HEK293 (cell line): Measurements from ENCODE around the gene PRR36.

Experiments
- GLI2 ChIP-seq: fragments of 450-650 bp; formaldehyde crosslinking; IDR thresholded peaks from 2 replicates; pipeline ENCODE4; 2017; ENCODE audit warnings: missing biosample characterization, missing genetic modification characterization, low read depth, borderline replicate concordance
- IKZF3 ChIP-seq: fragments of 450-650 bp; IDR thresholded peaks from 2 replicates; pipeline ENCODE4 v1.5.0; 2018; ENCODE audit warnings: missing biosample characterization, mild to moderate bottlenecking, missing genetic modification characterization, moderate library complexity
- KLF10 ChIP-seq: fragments of 450-650 bp; IDR thresholded peaks from 2 replicates; pipeline ENCODE4 v1.5.1; 2018; ENCODE audit warnings: missing biosample characterization, mild to moderate bottlenecking, missing genetic modification characterization
- KLF16 ChIP-seq: fragments of 450-650 bp; formaldehyde crosslinking; IDR thresholded peaks from 2 replicates; pipeline ENCODE4 v1.5.1; 2017; ENCODE audit warnings: missing biosample characterization, missing genetic modification characterization
- MYNN ChIP-seq: fragments of 450-650 bp; formaldehyde crosslinking; IDR thresholded peaks from 2 replicates; pipeline ENCODE4 v1.5.1; 2016; ENCODE audit warnings: missing biosample characterization, missing genetic modification characterization, borderline replicate concordance
- ZBTB17 ChIP-seq: fragments of 450-650 bp; formaldehyde crosslinking; IDR thresholded peaks from 2 replicates; pipeline ENCODE4 v1.5.1; 2016; ENCODE audit warnings: missing biosample characterization, missing genetic modification characterization
- ZBTB21 ChIP-seq: fragments of 450-650 bp; formaldehyde crosslinking; IDR thresholded peaks from 2 replicates; pipeline ENCODE4 v1.5.1; 2017; ENCODE audit warnings: missing biosample characterization, missing genetic modification characterization
- ZBTB7A ChIP-seq: fragments of 450-650 bp; formaldehyde crosslinking; IDR thresholded peaks from 2 replicates; pipeline ENCODE4 v1.5.1; 2016; ENCODE audit warnings: low read depth, missing biosample characterization, missing genetic modification characterization
- ZNF112 ChIP-seq: fragments of 450-650 bp; formaldehyde crosslinking; IDR thresholded peaks from 2 replicates; pipeline ENCODE4 v1.5.0; 2017; ENCODE audit warnings: missing biosample characterization, missing genetic modification characterization
- ZNF121 ChIP-seq: fragments of 450-650 bp; formaldehyde crosslinking; IDR thresholded peaks from 2 replicates; pipeline ENCODE4 v1.5.1; 2016; ENCODE audit warnings: missing biosample characterization, missing genetic modification characterization
- ZNF155 ChIP-seq: fragments of 450-650 bp; formaldehyde crosslinking; IDR thresholded peaks from 2 replicates; pipeline ENCODE4 v1.5.1; 2016; ENCODE audit warnings: missing biosample characterization, missing genetic modification characterization
- ZNF157 ChIP-seq: fragments of 450-650 bp; formaldehyde crosslinking; IDR thresholded peaks from 2 replicates; pipeline ENCODE4 v1.5.1; 2016; ENCODE audit warnings: missing biosample characterization, missing genetic modification characterization
- ZNF169 ChIP-seq: fragments of 450-650 bp; formaldehyde crosslinking; IDR thresholded peaks from 2 replicates; pipeline ENCODE4 v1.5.1; 2016; ENCODE audit warnings: missing biosample characterization, missing genetic modification characterization
- ZNF19 ChIP-seq: fragments of 450-650 bp; formaldehyde crosslinking; IDR thresholded peaks from 2 replicates; pipeline ENCODE4; 2016; ENCODE audit warnings: missing biosample characterization, missing genetic modification characterization, low read depth
- ZNF214 ChIP-seq: fragments of 450-650 bp; formaldehyde crosslinking; IDR thresholded peaks from 2 replicates; pipeline ENCODE4 v1.5.1; 2017; ENCODE audit warnings: missing biosample characterization, mild to moderate bottlenecking, missing genetic modification characterization, borderline replicate concordance
- ZNF223 ChIP-seq: fragments of 450-650 bp; formaldehyde crosslinking; IDR thresholded peaks from 2 replicates; pipeline ENCODE4 v1.5.1; 2016; ENCODE audit warnings: missing biosample characterization, missing genetic modification characterization
- ZNF311 ChIP-seq: fragments of 450-650 bp; formaldehyde crosslinking; IDR thresholded peaks from 2 replicates; pipeline ENCODE4 v1.5.1; 2017; ENCODE audit warnings: missing biosample characterization, missing genetic modification characterization, borderline replicate concordance
- ZNF404 ChIP-seq: fragments of 450-650 bp; formaldehyde crosslinking; IDR thresholded peaks from 2 replicates; pipeline ENCODE4 v1.5.1; 2017; ENCODE audit warnings: missing biosample characterization, missing genetic modification characterization
- ZNF416 ChIP-seq: fragments of 450-650 bp; formaldehyde crosslinking; IDR thresholded peaks from 2 replicates; pipeline ENCODE4 v1.5.1; 2016; ENCODE audit warnings: missing biosample characterization, missing genetic modification characterization
- ZNF521 ChIP-seq: fragments of 450-650 bp; formaldehyde crosslinking; IDR thresholded peaks from 2 replicates; pipeline ENCODE4 v1.5.1; 2017; ENCODE audit warnings: missing biosample characterization, mild to moderate bottlenecking, missing genetic modification characterization
- ZNF530 ChIP-seq: fragments of 450-650 bp; formaldehyde crosslinking; IDR thresholded peaks from 2 replicates; pipeline ENCODE4 v1.5.1; 2016; ENCODE audit warnings: low read depth, missing biosample characterization, missing genetic modification characterization
- ZNF544 ChIP-seq: fragments of 450-650 bp; formaldehyde crosslinking; IDR thresholded peaks from 2 replicates; pipeline ENCODE4 v1.5.0; 2017; ENCODE audit warnings: missing biosample characterization, missing genetic modification characterization
- ZNF548 ChIP-seq: fragments of 450-650 bp; formaldehyde crosslinking; IDR thresholded peaks from 2 replicates; pipeline ENCODE4 v1.5.1; 2016; ENCODE audit warnings: missing biosample characterization, missing genetic modification characterization
- ZNF571 ChIP-seq: fragments of 450-650 bp; formaldehyde crosslinking; IDR thresholded peaks from 2 replicates; pipeline ENCODE4 v1.5.0; 2017; ENCODE audit warnings: missing biosample characterization, missing genetic modification characterization
- ZNF654 ChIP-seq: fragments of 450-650 bp; formaldehyde crosslinking; IDR thresholded peaks from 2 replicates; pipeline ENCODE4 v1.5.1; 2016; ENCODE audit warnings: low read depth, missing biosample characterization, missing genetic modification characterization
- ZNF677 ChIP-seq: fragments of 450-650 bp; IDR thresholded peaks from 2 replicates; pipeline ENCODE4 v1.5.0; 2018; ENCODE audit warnings: missing biosample characterization, mild to moderate bottlenecking, missing genetic modification characterization, moderate library complexity
- ZNF768 ChIP-seq: fragments of 450-650 bp; formaldehyde crosslinking; IDR thresholded peaks from 2 replicates; pipeline ENCODE4 v1.5.1; 2018; ENCODE audit warnings: missing biosample characterization, mild to moderate bottlenecking, missing genetic modification characterization
- TF ChIP-seq, protein P1 (sequence below): fragments of 450-650 bp; formaldehyde crosslinking; IDR thresholded peaks from 2 replicates; pipeline ENCODE4 v1.5.1; 2016; ENCODE audit warnings: missing biosample characterization, missing genetic modification characterization, low read depth
- TF ChIP-seq, protein P2 (sequence below): fragments of 450-650 bp; formaldehyde crosslinking; IDR thresholded peaks from 2 replicates; pipeline ENCODE4 v1.5.0; 2017; ENCODE audit warnings: missing biosample characterization, missing genetic modification characterization, borderline replicate concordance
- TF ChIP-seq, protein P3 (sequence below): fragments of 450-650 bp; formaldehyde crosslinking; IDR thresholded peaks from 2 replicates; pipeline ENCODE4 v1.5.1; 2016; ENCODE audit warnings: missing biosample characterization, missing genetic modification characterization
- TF ChIP-seq, protein P4 (sequence below): fragments of 450-650 bp; formaldehyde crosslinking; IDR thresholded peaks from 2 replicates; pipeline ENCODE4 v1.5.1; 2016; ENCODE audit warnings: missing biosample characterization, missing genetic modification characterization
- TF ChIP-seq, protein P5 (sequence below): fragments of 450-650 bp; formaldehyde crosslinking; IDR thresholded peaks from 2 replicates; pipeline ENCODE4 v1.5.1; 2016; ENCODE audit warnings: missing biosample characterization, missing genetic modification characterization

PRR36 gene

DNA sequence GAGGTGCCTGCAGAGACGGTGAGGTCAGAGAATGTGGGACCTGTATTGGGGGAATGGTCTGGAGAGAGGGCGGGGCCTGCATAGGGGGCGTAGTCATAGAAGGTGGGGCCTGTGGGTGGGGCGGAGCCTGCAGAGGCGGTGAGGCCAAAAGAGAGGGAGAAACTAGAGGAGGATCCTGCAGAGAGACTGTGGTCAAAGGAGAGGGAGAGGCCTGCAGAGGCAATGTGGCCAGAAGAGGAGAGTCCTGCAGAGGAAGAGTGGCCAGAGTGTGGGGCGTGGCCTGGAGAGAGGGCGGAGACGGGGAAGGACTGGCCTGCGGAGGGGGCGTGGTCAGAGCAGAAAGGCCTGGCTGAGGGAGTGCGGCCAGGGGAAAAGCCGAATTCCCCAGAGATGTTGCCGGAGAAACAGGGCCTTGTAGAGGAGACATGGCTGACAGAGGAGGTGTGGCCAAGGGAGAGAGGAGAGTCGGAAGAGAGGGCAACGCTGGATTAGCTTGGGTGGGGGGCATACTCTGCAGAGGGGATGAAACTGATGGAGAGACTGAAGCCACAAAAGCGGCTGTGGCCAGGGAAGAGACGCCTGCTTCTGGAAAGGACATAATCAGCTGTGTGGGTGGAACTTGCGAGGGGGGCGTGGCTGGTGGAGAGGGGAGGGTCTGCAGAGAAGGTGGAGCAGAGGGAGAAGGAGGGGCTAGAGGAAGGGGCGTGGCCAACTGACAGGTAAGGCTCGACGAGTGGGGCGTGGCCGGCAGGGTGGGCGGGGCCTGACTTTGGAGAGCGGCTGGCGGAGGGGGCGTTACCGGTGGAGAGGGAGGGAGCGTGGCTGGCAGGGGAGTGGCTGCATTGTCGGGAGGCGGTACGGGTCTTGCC is 2.5 kb downstream of the PRR36 start (continued):
- TF ChIP-seq, protein P1, sequence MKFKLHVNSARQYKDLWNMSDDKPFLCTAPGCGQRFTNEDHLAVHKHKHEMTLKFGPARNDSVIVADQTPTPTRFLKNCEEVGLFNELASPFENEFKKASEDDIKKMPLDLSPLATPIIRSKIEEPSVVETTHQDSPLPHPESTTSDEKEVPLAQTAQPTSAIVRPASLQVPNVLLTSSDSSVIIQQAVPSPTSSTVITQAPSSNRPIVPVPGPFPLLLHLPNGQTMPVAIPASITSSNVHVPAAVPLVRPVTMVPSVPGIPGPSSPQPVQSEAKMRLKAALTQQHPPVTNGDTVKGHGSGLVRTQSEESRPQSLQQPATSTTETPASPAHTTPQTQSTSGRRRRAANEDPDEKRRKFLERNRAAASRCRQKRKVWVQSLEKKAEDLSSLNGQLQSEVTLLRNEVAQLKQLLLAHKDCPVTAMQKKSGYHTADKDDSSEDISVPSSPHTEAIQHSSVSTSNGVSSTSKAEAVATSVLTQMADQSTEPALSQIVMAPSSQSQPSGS = no peak
- no peak for TF ChIP-seq ZNF416 (tag by site-specific recombination)
- TF ChIP-seq ZNF214 (tag by site-specific recombination) = no peak
- TF ChIP-seq, protein P2, sequence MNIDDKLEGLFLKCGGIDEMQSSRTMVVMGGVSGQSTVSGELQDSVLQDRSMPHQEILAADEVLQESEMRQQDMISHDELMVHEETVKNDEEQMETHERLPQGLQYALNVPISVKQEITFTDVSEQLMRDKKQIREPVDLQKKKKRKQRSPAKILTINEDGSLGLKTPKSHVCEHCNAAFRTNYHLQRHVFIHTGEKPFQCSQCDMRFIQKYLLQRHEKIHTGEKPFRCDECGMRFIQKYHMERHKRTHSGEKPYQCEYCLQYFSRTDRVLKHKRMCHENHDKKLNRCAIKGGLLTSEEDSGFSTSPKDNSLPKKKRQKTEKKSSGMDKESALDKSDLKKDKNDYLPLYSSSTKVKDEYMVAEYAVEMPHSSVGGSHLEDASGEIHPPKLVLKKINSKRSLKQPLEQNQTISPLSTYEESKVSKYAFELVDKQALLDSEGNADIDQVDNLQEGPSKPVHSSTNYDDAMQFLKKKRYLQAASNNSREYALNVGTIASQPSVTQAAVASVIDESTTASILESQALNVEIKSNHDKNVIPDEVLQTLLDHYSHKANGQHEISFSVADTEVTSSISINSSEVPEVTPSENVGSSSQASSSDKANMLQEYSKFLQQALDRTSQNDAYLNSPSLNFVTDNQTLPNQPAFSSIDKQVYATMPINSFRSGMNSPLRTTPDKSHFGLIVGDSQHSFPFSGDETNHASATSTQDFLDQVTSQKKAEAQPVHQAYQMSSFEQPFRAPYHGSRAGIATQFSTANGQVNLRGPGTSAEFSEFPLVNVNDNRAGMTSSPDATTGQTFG (tag by site-specific recombination) = no peak
- TF ChIP-seq ZNF654 (tag by site-specific recombination) = no peak
- TF ChIP-seq ZNF544 = no peak
- TF ChIP-seq, protein P3, sequence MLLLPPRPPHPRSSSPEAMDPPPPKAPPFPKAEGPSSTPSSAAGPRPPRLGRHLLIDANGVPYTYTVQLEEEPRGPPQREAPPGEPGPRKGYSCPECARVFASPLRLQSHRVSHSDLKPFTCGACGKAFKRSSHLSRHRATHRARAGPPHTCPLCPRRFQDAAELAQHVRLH (tag by site-specific recombination) = no peak
- no peak for TF ChIP-seq ZNF155 (tag by site-specific recombination)
- no peak for TF ChIP-seq ZBTB7A (tag by site-specific recombination)
- TF ChIP-seq MYNN (tag by site-specific recombination) = no peak
- TF ChIP-seq, protein P4, sequence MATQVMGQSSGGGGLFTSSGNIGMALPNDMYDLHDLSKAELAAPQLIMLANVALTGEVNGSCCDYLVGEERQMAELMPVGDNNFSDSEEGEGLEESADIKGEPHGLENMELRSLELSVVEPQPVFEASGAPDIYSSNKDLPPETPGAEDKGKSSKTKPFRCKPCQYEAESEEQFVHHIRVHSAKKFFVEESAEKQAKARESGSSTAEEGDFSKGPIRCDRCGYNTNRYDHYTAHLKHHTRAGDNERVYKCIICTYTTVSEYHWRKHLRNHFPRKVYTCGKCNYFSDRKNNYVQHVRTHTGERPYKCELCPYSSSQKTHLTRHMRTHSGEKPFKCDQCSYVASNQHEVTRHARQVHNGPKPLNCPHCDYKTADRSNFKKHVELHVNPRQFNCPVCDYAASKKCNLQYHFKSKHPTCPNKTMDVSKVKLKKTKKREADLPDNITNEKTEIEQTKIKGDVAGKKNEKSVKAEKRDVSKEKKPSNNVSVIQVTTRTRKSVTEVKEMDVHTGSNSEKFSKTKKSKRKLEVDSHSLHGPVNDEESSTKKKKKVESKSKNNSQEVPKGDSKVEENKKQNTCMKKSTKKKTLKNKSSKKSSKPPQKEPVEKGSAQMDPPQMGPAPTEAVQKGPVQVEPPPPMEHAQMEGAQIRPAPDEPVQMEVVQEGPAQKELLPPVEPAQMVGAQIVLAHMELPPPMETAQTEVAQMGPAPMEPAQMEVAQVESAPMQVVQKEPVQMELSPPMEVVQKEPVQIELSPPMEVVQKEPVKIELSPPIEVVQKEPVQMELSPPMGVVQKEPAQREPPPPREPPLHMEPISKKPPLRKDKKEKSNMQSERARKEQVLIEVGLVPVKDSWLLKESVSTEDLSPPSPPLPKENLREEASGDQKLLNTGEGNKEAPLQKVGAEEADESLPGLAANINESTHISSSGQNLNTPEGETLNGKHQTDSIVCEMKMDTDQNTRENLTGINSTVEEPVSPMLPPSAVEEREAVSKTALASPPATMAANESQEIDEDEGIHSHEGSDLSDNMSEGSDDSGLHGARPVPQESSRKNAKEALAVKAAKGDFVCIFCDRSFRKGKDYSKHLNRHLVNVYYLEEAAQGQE (tag by site-specific recombination) = no peak
- no peak for TF ChIP-seq ZNF571
- no peak for TF ChIP-seq ZBTB21 (tag by site-specific recombination)
- no peak for TF ChIP-seq ZNF311 (tag by site-specific recombination)
- no peak for TF ChIP-seq ZNF548 (tag by site-specific recombination)
- TF ChIP-seq ZNF121 (tag by site-specific recombination) = no peak
- no peak for TF ChIP-seq GLI2
- no peak for TF ChIP-seq ZNF677 (tag by site-specific recombination)
- no peak for TF ChIP-seq ZNF521 (tag by site-specific recombination)
- TF ChIP-seq ZNF530 = no peak
- TF ChIP-seq ZNF19 (tag by site-specific recombination) = no peak
- no peak for TF ChIP-seq ZNF223
- TF ChIP-seq ZNF157 (tag by site-specific recombination) = no peak
- TF ChIP-seq, protein P5, sequence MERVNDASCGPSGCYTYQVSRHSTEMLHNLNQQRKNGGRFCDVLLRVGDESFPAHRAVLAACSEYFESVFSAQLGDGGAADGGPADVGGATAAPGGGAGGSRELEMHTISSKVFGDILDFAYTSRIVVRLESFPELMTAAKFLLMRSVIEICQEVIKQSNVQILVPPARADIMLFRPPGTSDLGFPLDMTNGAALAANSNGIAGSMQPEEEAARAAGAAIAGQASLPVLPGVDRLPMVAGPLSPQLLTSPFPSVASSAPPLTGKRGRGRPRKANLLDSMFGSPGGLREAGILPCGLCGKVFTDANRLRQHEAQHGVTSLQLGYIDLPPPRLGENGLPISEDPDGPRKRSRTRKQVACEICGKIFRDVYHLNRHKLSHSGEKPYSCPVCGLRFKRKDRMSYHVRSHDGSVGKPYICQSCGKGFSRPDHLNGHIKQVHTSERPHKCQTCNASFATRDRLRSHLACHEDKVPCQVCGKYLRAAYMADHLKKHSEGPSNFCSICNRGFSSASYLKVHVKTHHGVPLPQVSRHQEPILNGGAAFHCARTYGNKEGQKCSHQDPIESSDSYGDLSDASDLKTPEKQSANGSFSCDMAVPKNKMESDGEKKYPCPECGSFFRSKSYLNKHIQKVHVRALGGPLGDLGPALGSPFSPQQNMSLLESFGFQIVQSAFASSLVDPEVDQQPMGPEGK = peak; percentile 36; the same call in 1 of the 2 replicates
- TF ChIP-seq ZNF112 (tag by site-specific recombination) = no peak
- TF ChIP-seq ZNF404 (tag by site-specific recombination) = no peak
- TF ChIP-seq KLF10 (tag by site-specific recombination) = peak; percentile 84
- peak; percentile 94 for TF ChIP-seq ZBTB17
- TF ChIP-seq KLF16 = peak; percentile 75
- no peak for TF ChIP-seq ZNF768 (tag by site-specific recombination)
- no peak for TF ChIP-seq ZNF169 (tag by site-specific recombination)
- TF ChIP-seq IKZF3 (tag by site-specific recombination) = peak; percentile 88
